ENCODE data around the gene PLVAP. TPM values are rescaled to one million over a fixed set of nuclear protein-coding genes. Genes with fewer than 3 reads are reported as not detected.

Gene PLVAP, protein sequence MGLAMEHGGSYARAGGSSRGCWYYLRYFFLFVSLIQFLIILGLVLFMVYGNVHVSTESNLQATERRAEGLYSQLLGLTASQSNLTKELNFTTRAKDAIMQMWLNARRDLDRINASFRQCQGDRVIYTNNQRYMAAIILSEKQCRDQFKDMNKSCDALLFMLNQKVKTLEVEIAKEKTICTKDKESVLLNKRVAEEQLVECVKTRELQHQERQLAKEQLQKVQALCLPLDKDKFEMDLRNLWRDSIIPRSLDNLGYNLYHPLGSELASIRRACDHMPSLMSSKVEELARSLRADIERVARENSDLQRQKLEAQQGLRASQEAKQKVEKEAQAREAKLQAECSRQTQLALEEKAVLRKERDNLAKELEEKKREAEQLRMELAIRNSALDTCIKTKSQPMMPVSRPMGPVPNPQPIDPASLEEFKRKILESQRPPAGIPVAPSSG
- total RNA-seq: 10 to 100 TPM; 48.3 to 83.7 TPM

GRCh38 chr19:17376935-17377600, at the start of gene PLVAP:
Gene PLVAP (minus strand): TSS chr19:17377342. CDS start chr19:17377288, 54 bp downstream.
- no peaks in the 10 kb centered on the region for H3K9me3 ChIP-seq
- H3K27ac ChIP-seq: no peak within 1 kb of the TSS
- H3K36me3 ChIP-seq: no peaks in the 10 kb centered on the region
- H3K27me3 ChIP-seq: no peaks in the 10 kb centered on the region
- peak within 1 kb of the TSS in 1 of 2 donors; percentile 27 for H3K4me3 ChIP-seq
- peaks cover 0 to 5% of the 10 kb centered on the region in 2 donors for H3K4me1 ChIP-seq
- TF ChIP-seq, protein P1, sequence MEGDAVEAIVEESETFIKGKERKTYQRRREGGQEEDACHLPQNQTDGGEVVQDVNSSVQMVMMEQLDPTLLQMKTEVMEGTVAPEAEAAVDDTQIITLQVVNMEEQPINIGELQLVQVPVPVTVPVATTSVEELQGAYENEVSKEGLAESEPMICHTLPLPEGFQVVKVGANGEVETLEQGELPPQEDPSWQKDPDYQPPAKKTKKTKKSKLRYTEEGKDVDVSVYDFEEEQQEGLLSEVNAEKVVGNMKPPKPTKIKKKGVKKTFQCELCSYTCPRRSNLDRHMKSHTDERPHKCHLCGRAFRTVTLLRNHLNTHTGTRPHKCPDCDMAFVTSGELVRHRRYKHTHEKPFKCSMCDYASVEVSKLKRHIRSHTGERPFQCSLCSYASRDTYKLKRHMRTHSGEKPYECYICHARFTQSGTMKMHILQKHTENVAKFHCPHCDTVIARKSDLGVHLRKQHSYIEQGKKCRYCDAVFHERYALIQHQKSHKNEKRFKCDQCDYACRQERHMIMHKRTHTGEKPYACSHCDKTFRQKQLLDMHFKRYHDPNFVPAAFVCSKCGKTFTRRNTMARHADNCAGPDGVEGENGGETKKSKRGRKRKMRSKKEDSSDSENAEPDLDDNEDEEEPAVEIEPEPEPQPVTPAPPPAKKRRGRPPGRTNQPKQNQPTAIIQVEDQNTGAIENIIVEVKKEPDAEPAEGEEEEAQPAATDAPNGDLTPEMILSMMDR (IDR thresholded peaks at IDR 0.05): no peak
- peak; percentile 75 for DNase-seq (ENCODE audit: low spot score)

DNA sequence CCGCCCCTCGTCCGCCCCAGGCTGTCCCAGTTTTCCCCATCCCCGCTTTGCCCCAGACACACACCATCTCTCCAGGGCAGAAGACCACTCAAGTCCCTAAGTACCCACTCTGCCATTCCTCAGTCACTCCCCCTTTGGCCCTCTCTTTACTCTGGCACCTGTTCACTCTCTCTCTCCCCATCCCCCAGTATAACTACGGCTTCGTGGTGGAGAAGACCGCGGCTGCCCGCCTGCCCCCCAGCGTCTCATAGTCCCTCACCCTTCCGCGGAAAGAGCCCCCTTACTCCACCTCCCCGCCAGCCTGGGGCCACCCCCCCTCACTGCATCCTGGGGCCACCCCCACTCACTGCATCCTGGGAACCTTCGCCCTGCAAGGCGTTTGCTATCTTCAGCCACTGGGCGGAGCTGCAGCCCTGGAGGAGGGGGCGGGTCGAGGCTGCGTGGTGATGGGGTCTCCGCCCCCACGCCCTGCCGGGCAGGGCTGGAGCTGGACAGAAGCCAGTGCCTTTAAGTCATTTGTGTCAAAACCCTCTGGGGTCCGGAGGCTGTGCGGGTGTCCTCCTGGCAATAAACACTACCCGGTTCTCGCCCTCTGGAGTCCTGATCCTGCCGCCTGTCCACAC, 47.7 kb upstream of the PLVAP start:
- no peak overlapping the region for H3K27ac ChIP-seq
- H3K36me3 ChIP-seq: no peaks in the 10 kb centered on the region
- DNase-seq (ENCODE audit: low spot score): no peak
- no peaks in the 10 kb centered on the region for H3K27me3 ChIP-seq
- H3K4me1 ChIP-seq: peaks cover 0 to 19% of the 10 kb centered on the region in 2 donors
- H3K9me3 ChIP-seq: no peaks in the 10 kb centered on the region
- TF ChIP-seq, protein P1 (IDR thresholded peaks at IDR 0.05): peak in 1 of 2 donors; percentile 57
- H3K4me3 ChIP-seq: no peak overlapping the region

DNA sequence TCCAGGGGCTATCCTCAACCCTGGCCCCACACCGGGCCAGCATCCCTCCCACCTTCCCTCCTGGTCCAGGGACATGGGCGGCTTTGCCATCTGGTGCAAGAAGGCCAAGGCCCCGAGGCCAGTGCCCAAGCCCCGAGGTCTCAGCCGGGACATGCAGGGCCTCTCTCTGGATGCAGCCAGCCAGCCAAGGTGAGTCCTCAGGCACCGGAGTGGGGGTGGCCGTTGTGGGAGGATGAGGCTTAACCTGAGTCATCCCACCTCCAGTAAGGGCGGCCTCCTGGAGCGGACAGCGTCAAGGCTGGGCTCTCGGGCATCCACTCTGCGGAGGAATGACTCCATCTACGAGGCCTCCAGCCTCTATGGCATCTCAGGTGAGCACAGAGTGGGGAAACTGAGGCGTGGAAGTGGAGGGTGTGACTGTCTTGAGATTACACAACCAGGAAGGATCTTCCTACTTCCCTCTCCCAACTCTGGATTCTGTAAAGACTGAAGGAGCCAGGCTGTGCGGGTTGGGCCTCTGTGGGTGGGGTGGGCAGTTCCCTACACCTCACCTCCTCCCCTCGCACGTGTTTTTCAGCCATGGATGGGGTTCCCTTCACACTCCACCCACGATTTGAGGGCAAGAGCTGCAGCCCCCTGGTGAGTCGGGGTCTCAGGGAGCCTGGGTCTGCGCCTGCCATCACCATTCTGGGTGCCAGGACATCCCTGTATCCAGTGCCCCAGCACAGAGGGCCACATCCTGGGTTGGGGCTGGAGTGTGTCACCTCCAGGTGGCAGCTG, 46.5 kb upstream of the PLVAP start:
- no peak for DNase-seq (ENCODE audit: low spot score)
- H3K4me3 ChIP-seq: no peak overlapping the region
- H3K36me3 ChIP-seq: no peaks in the 10 kb centered on the region
- no peak overlapping the region for H3K27ac ChIP-seq
- no peaks in the 10 kb centered on the region for H3K9me3 ChIP-seq
- peaks cover 0 to 25% of the 10 kb centered on the region in 2 donors for H3K4me1 ChIP-seq
- H3K27me3 ChIP-seq: no peaks in the 10 kb centered on the region
- TF ChIP-seq, protein P1 (IDR thresholded peaks at IDR 0.05): no peak

DNA sequence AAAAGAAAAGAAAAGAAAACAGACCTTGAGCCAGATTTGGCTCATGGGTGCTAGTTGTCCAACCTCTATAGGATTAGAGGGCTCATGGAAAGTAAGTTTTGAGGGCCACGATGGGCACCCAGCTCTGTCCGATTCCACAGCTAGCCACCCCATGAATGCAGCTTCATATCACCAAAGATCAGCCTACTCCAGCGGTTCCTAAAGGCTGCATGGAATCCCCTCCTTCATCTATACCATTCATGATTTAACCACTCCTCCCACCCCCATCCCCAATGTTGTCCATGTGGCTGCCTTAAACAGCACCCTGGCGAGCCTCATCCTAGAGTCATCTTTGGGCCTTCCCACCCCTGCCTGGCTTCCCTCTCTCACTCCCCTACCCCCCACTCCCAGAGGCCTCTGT, 44.8 kb upstream of the PLVAP start:
- peaks cover 0 to 25% of the 10 kb centered on the region in 2 donors for H3K4me1 ChIP-seq
- H3K36me3 ChIP-seq: no peaks in the 10 kb centered on the region
- no peak overlapping the region for H3K27ac ChIP-seq
- no peaks in the 10 kb centered on the region for H3K9me3 ChIP-seq
- no peak overlapping the region for H3K4me3 ChIP-seq
- no peaks in the 10 kb centered on the region for H3K27me3 ChIP-seq
- TF ChIP-seq, protein P1 (IDR thresholded peaks at IDR 0.05): no peak
- DNase-seq (ENCODE audit: low spot score): no peak

GRCh38 chr19:17420475-17420924, 43.4 kb upstream of the PLVAP start:
- H3K9me3 ChIP-seq: no peaks in the 10 kb centered on the region
- DNase-seq (ENCODE audit: low spot score): no peak
- no peaks in the 10 kb centered on the region for H3K27me3 ChIP-seq
- TF ChIP-seq, protein P1 (IDR thresholded peaks at IDR 0.05): no peak
- H3K4me1 ChIP-seq: peaks cover 0 to 25% of the 10 kb centered on the region in 2 donors
- H3K4me3 ChIP-seq: peak overlapping the region; percentile 60 to 93
- H3K27ac ChIP-seq: peak overlapping the region; percentile 76 to 80
- no peaks in the 10 kb centered on the region for H3K36me3 ChIP-seq
